ENCODE results near the gene CARD11.

The CARD11 gene

DNA sequence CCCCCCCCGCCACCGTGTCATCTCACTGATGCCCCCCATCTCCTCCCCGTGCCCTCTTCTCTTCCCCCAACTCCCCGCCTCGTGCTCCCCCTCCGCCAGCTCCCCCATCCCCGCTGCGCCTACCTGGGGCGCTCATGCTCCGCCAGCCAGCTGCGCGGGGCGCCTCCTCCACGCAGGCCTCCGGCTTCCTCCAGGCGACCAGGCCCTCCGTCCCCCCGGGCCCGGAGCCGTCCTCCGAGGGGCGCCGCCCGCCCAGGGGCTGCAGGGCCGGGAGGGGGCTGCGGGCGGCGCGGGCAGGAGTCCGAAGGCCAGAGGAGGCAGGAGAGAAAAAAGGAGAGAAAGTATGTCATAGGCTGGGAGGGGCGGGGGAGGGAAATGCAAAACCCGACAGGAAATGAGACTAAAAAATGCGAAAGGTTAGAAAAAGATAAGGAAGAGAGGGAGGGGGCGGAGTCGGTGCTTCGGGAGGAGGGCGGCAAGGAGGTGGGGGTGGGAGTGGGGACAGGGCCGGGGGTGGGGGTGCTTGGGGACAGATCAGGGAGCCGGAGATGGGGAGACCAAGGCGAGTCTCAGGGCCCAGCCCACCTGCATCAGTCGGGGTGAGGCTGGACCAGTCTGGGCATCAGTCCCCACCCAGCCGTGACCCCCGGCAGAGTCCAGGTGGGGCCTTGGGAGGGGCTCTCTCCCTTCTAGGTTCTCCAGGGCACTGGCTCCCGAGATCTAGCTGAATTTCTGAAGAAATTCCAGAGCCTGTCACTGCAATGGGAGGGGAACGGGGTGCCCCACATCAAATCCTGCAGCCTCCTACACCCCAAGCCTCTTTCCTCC, at the start of gene CARD11:
TSS of gene CARD11 (minus strand) at position 324 of the 828 bp plus-strand sequence. CDS start 85,361 bp downstream, outside the sequence.
- DNase-seq: peak; percentile 52

DNA sequence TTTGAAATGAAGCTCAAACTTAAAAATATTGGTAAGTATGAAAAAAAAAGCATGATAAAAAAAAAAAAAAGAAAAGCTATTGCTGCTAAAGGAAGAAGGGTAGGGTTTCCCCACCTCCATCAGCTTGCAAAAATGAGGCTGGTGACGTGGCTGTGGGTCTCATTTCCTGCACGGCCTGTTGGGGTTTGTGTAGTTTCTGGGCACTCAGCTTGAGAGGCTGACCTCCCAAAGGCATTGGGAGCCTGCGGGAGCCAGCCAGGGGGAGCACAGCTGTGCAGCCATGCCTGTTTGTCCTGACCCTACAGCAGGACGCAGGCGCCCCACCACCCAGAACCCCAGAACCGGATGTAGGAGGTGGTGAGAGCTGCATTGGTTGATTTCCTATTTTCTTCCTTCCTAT, 48.8 kb upstream of the CARD11 start:
- DNase-seq: peak; percentile 76

GRCh38 chr7:3091631-3092030, 48.0 kb upstream of the CARD11 start:
- no peak for DNase-seq

DNA sequence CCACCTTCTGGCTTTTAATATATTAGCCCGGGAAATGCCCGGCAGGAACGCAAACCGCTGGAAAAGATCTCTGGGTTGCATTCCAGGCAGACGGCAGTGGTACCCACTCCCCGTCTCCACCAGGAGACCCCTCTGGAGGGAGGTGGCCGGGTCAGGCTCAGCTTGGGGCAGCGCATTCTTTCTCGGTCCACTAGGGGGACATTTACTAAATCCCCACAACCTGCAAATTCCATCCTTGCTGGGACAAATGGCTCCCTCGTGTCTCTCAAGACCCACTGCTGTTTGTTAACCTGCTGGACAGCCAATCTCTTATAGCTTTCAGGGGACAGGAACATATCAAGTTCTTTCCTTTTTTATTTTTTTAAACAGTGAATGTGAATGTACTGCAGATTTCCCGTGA, 45.8 kb upstream of the CARD11 start:
- DNase-seq: no peak

DNA sequence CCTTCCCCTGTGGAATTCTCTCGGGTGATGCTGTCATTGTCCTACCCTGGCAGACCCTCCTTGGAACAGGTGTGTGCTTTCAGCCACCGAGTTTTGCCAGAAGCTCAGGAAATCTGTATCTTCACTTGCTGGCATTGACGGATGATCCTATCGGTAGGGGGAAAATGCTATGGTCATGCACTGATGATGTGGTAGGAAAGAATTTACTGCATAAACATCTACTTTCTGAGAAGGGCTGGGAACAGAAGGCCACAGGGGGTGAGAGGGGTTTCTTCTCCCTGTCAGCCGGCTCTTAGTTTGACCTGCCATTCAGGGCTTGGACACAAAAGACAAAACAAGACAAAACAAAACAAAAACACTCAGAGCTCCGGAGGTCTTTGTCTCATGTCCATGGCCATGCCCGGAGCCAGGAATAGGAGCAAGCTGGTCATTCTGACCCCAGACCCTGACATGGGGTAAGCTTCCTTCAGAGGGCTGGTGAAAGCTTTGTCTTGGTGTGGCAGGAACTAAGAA, 43.6 kb upstream of the CARD11 start:
- no peak for DNase-seq

- DNase-seq: no peak
These were observed 39.7 kb upstream of the CARD11 start for GRCh38 chr7:3083350-3083749.

GRCh38 chr7:3082831-3083230, 39.2 kb upstream of the CARD11 start:
- DNase-seq: no peak

- DNase-seq: no peak
These were observed 38.7 kb upstream of the CARD11 start for GRCh38 chr7:3082386-3082785.

- no peak for DNase-seq
These were observed 36.4 kb upstream of the CARD11 start for GRCh38 chr7:3080106-3080505.

- no peak for DNase-seq
These were observed 34.8 kb upstream of the CARD11 start for GRCh38 chr7:3078514-3078913.

DNA sequence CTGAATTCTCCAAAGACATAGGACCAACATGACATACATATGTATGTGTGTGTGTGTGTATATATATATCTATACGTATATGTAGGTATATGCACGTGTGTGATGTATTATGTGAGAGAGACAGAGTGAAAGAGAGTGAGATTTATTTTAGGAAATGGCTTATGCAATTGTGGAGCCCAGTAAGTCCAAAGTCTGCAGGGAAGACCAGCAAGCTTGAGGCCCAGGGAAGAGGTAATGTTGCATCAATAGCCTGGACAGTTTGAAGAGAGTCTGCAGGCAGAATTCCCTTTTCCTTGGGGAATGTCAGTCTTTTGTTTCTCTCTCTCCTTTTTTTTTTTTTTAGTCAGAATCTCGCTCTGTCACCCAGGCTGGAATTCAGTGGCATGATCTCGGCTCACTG, 33.0 kb upstream of the CARD11 start:
- DNase-seq: no peak

DNA sequence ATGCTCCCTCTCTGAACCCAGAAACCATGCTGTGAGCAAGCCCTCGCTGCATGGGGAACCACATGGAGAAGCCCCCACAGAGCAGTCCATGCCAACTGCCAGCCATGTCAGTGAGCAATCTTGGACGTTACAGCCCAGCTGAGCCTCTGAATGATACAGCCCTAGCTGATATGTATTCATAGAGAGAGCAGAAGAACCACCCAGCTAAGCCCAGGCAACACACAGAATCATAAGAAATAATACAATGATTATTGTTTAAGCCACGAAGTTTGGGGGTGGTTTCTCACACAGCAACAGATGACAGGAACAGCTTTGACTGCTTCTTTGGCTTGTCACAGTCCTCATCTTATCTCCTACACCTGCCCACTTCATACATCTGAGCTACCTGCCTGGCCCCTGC, 32.5 kb upstream of the CARD11 start:
- DNase-seq: no peak

DNA sequence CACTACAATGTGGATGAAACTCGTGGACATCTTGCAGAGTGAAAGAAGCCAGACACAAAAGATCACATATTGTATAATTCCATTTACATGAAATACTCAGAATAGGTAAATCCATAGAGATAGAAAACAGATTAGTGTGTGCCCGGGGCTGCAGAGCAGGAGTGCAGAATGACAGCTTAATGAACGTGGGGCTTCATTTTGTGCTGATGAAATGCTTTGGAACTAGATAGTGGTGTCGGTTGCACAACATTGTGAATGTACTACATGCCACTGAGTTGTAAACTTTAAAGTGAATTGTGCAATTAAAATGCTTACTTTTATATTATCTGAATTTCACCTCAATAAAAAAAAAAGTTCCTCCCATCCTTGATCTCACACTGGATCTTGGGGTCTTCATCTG, 31.8 kb upstream of the CARD11 start:
- no peak for DNase-seq

GRCh38 chr7:3074459-3074821, 30.8 kb upstream of the CARD11 start:
- DNase-seq: no peak

GRCh38 chr7:3073763-3074458, 30.2 kb upstream of the CARD11 start:
- no peak for DNase-seq

DNA sequence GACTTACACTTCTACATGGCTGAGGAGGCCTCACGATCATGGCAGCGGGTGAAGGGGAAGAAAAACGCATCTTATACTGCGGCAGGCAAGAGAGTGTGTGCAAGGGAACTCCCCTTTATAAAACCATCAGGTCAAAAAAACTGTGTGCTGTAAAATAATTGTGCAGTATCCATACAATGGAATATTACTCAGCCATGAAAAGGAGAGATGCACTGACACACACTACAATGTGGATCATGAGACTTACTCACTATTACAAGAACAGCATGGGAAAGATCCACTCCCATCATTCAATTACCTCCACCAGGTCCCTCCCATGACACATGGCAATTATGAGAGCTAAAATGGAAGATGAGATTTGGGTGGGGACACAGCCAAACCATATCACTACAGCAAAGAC, 27.2 kb upstream of the CARD11 start:
- no peak for DNase-seq

GRCh38 chr7:3069771-3070449, 26.2 kb upstream of the CARD11 start:
- no peak for DNase-seq

- DNase-seq: no peak
These were observed 24.9 kb upstream of the CARD11 start for GRCh38 chr7:3068530-3068929.

GRCh38 chr7:3067606-3068380, 24.1 kb upstream of the CARD11 start:
- no peak for DNase-seq

GRCh38 chr7:3067193-3067592, 23.5 kb upstream of the CARD11 start:
- no peak for DNase-seq

DNA sequence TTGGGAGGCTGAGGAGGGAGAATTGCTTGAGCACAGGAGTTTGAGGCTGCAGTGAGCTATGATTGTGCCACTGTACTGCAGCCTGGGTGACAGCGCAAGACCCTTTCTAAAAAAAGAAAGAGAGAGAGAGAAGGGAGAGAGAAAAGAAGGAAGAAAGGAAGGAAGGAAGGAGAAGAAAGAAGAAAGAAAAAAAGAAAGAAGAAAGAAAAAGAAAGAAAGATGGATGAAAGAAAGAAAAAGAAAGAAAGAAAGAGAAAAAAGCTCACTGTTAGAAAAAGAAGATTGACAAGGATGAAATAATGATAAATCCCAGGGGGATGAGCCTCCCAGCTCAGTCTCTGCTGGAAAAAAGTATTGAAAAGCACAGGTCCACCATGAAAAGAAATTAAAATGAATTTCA, 22.8 kb upstream of the CARD11 start:
- no peak for DNase-seq

GRCh38 chr7:3065724-3066143, 22.1 kb upstream of the CARD11 start:
- DNase-seq: peak; percentile 26

GRCh38 chr7:3064067-3064466, 20.4 kb upstream of the CARD11 start:
- DNase-seq: no peak

All from NK-92 treated with Interleukin-12 subunit alpha and Interleukin-12 subunit beta, amount 100 ng/mL, for 24 hours (cell line).